Calu3 (cell line): ENCODE results near the gene FLACC1. TPM values are rescaled to one million over a fixed set of nuclear protein-coding genes. Genes with fewer than 3 reads are reported as not detected.

Experiments used
- BruUV-seq: library from RNA; stranded (reverse); fragments of 400-500 nt; replicated peaks from 2 replicates; lab custom pipeline; 2021; lab: Mats Ljungman, UMichigan
- CTCF ChIA-PET: fragments of 300-600 bp; sonication (Branson Sonifier 250); formaldehyde crosslinking; loops from one replicate; lab custom pipeline; 2022; ENCODE audit warnings: antibody characterized with exemption; lab: Charles Lee
- DNase-seq: peaks from one replicate; pipeline ENCODE4 v3.0.0; 2022
- H3K27ac Mint-ChIP-seq: one replicate; pipeline ENCODE4 v1.8.0; 2022; ENCODE audit warnings: mixed read lengths; ENCODE audit not compliant: unreplicated experiment
- H3K27me3 Mint-ChIP-seq: one replicate; pipeline ENCODE4 v1.8.0; 2022; ENCODE audit warnings: mixed read lengths; ENCODE audit not compliant: unreplicated experiment
- H3K36me3 Mint-ChIP-seq: one replicate; pipeline ENCODE4 v1.8.0; 2022; ENCODE audit warnings: mild to moderate bottlenecking, moderate library complexity, mixed read lengths; ENCODE audit not compliant: insufficient read depth, unreplicated experiment
- H3K4me1 Mint-ChIP-seq: one replicate; pipeline ENCODE4 v1.8.0; 2022; ENCODE audit warnings: mild to moderate bottlenecking, low read depth, mixed read lengths; ENCODE audit not compliant: unreplicated experiment
- H3K4me3 Mint-ChIP-seq: one replicate; pipeline ENCODE4 v1.8.0; 2022; ENCODE audit warnings: mild to moderate bottlenecking, low read depth, moderate library complexity, mixed read lengths; ENCODE audit not compliant: unreplicated experiment
- H3K9me3 Mint-ChIP-seq: one replicate; pipeline ENCODE4 v1.8.0; 2022; ENCODE audit warnings: low read depth, mixed read lengths; ENCODE audit not compliant: unreplicated experiment
- intact Hi-C: fragments of 100-400 bp; cut with micrococcal nuclease; formaldehyde crosslinking; loops from one replicate; pipeline ENCODE4 v1.10.0; 2022; ENCODE audit not compliant: unreplicated experiment
- total RNA-seq: library from RNA; stranded (reverse); gene quantifications from 2 replicates; pipeline ENCODE4 v1.2.3, GENCODE V29; 2022
- TF ChIP-seq, protein P1 (sequence below): fragments of 200-600 bp; IDR thresholded peaks from one replicate; pipeline ENCODE4 v1.8.0; 2022; ENCODE audit warnings: antibody characterized with exemption; ENCODE audit not compliant: unreplicated experiment

Gene FLACC1
- total RNA-seq, 1 experiment from 2014 or later, result 1.2 TPM

DNA sequence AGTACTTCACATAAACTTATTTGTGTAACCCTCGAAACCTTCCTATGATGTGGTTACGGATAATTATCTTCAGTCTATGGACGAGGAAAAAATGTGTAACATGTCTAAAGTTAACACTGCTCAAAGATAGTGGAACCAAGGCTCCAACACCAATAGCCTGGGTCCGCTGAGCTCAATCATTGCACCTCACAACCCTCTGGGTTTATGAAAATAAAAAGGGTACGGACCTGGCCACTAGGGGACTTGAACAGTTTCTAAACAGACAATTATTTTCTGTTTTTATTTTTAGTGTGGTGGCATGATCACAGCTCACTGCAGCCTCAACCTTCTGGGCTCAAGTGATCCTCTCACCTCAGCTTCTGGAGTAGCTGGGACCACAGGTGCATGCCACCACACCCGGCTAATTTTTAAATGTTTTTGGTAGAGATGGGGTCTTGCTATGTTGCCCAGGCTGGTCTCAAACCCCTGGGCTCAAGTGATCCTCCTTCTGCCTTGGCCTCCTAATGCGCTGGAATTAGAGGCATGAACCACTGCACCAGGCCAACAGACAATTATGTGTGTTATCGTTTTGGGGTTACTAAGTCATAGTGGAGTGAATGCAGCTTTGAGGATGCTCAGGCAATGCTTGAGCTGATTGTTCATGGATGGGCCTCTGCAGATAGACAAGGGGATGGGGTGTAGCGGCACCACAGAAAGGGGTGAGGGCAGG is 86.7 kb downstream of the FLACC1 start:
- no peaks in the 10 kb centered on the region for H3K9me3 Mint-ChIP-seq
- intact Hi-C loops, result no loop called here

DNA sequence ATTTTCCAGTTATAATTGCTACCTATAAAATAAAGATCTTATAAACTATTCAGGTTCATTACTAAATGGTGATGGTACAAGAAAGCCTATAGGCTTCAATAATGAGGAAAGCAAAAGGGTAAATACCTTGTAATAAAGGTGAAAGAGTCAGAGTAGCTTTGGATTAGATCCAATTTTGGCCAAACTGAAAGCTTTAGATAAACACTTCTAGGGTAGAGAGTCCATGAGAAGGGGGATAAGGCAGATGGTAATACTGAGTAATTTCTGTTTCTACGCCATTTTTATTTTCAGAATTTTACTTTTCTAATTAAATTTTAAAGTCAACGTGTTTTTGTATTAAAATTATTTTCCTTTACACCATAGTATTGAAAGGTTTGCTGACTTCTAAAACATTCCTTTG is 87.4 kb downstream of the FLACC1 start:
- Mint-ChIP-seq H3K27ac (no peak overlapping the region), H3K4me1 (no peaks in the 10 kb centered on the region), H3K4me3 (no peak overlapping the region), H3K36me3 (peaks cover 40% of the 10 kb centered on the region), H3K27me3 (no peaks in the 10 kb centered on the region), H3K9me3 (no peaks in the 10 kb centered on the region)
- CTCF ChIA-PET, result no interaction called here
- DNase-seq, result no peak
- BruUV-seq, result no TSS peak
- TF ChIP-seq, protein P1, sequence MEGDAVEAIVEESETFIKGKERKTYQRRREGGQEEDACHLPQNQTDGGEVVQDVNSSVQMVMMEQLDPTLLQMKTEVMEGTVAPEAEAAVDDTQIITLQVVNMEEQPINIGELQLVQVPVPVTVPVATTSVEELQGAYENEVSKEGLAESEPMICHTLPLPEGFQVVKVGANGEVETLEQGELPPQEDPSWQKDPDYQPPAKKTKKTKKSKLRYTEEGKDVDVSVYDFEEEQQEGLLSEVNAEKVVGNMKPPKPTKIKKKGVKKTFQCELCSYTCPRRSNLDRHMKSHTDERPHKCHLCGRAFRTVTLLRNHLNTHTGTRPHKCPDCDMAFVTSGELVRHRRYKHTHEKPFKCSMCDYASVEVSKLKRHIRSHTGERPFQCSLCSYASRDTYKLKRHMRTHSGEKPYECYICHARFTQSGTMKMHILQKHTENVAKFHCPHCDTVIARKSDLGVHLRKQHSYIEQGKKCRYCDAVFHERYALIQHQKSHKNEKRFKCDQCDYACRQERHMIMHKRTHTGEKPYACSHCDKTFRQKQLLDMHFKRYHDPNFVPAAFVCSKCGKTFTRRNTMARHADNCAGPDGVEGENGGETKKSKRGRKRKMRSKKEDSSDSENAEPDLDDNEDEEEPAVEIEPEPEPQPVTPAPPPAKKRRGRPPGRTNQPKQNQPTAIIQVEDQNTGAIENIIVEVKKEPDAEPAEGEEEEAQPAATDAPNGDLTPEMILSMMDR, result no peak
- intact Hi-C loops, result no loop called here

More for the DNA sequence above, 86.7 kb downstream of the FLACC1 start:
- CTCF ChIA-PET, result no interaction called here
- DNase-seq, result no peak
- Mint-ChIP-seq H3K36me3 (peaks cover 47% of the 10 kb centered on the region), H3K4me3 (no peak overlapping the region), H3K27me3 (no peaks in the 10 kb centered on the region), H3K4me1 (no peaks in the 10 kb centered on the region), H3K27ac (peak overlapping the region; percentile 60)
- no TSS peak for BruUV-seq
- TF ChIP-seq, protein P1, result no peak

DNA sequence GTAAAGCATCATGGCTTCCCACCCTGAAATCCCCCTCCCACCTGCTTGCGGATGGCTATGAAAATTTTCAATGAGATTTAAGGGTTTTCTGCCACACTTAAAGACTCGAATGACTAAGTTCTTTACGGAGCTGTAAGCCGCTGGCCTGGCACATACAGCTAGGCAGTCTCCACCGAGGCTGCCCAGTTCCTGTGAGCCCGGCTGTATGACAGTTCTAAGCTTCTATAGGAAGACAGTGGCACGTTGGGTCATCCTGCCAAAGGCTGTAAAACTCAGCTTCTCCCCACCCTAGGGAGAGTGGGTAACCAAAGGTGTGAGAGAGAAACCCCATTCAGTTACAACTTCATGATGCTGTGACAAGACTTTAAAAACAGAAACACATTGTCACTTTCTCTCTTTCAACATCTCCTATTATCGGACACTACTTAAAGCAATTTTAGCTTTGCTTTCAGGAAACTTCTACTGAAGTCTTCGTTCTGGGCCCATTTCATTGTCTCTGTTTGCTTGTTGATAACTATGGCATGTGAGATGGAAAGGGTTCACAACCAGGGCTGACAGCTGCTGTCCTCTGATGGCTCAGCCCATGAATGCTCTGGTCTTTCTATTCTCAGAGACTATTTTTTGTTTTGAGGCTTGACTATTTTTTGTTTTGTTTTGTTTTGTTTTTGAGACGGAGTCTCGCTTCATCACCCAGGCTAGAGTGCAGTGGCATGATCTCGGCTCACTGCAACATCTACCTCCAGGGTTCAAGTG is 89.7 kb downstream of the FLACC1 start:
- Mint-ChIP-seq H3K4me3 (no peak overlapping the region), H3K36me3 (peaks cover 23% of the 10 kb centered on the region), H3K27ac (no peak overlapping the region), H3K4me1 (peaks cover 6% of the 10 kb centered on the region), H3K27me3 (no peaks in the 10 kb centered on the region), H3K9me3 (no peaks in the 10 kb centered on the region)
- BruUV-seq, result no TSS peak
- no peak for DNase-seq
- CTCF ChIA-PET, result no interaction called here
- intact Hi-C loops, result no loop called here
- TF ChIP-seq, protein P1, result no peak

DNA sequence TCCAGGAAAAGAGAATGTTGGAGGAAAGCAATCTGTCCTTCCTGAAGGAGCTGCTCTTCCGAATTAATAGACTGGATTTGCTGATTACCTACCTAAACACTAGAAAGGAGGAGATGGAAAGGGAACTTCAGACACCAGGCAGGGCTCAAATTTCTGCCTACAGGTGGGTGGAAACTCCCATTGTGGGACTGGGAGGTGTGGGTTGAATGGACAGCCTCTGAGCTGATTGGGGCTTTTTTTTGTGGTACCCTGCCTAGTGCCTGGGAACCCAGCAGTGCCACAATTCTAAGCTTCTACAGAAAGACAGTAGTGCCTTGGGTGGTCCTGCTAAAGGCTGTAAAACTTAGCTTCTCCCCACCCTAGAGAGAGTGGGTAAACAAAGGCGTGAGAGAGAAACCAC is 90.5 kb downstream of the FLACC1 start:
- TF ChIP-seq, protein P1, result no peak
- BruUV-seq, result no TSS peak

More for the DNA sequence above, 90.5 kb downstream of the FLACC1 start:
- Mint-ChIP-seq H3K36me3 (peaks cover 20% of the 10 kb centered on the region), H3K27me3 (no peaks in the 10 kb centered on the region), H3K9me3 (no peaks in the 10 kb centered on the region), H3K27ac (no peak overlapping the region), H3K4me1 (peaks cover 11% of the 10 kb centered on the region), H3K4me3 (no peak overlapping the region)
- DNase-seq, result no peak
- intact Hi-C loops, result no loop called here
- CTCF ChIA-PET, result no interaction called here
